Keratinocyte (primary cell): ENCODE results near the gene ERLEC1. TPM values are rescaled to one million over a fixed set of nuclear protein-coding genes. Genes with fewer than 3 reads are reported as not detected.

Experiments
- DNase-seq: peaks from one replicate; pipeline ENCODE4 v3.0.0-alpha.2; 2011; ENCODE audit warnings: low read depth, missing footprints, low spot score
- FAIRE-seq: peaks from 2 replicates; lab custom pipeline; 2011; peaks lifted over from hg19 to GRCh38; lab: Jason Lieb, UNC
- H2AFZ ChIP-seq: 2 replicates; pipeline ENCODE4 v1.6.0; 2012; ENCODE audit warnings: low read length, control low read depth, inconsistent platforms; ENCODE audit not compliant: control insufficient read depth
- H3K27ac ChIP-seq: 2 replicates; pipeline ENCODE4 v1.5.1; 2011; ENCODE audit warnings: low read length; ENCODE audit not compliant: control insufficient read depth, insufficient read depth
- H3K27me3 ChIP-seq: 3 replicates; pipeline ENCODE4 v1.6.0; 2011; ENCODE audit warnings: low read length; ENCODE audit not compliant: control insufficient read depth, insufficient read depth; ENCODE audit errors: extremely low read depth
- H3K36me3 ChIP-seq, 2 experiments: 2 replicates in 1 of 2; 3 replicates in 1 of 2; pipeline ENCODE4 v1.5.1; 2011; ENCODE audit warnings: low read length in 2 of 2, mild to moderate bottlenecking in 1 of 2; ENCODE audit not compliant: control insufficient read depth in 2 of 2, insufficient read depth in 2 of 2; ENCODE audit errors: extremely low read depth in 1 of 2
- H3K4me1 ChIP-seq: 3 replicates; pipeline ENCODE4 v1.5.1; 2011; ENCODE audit warnings: low read length; ENCODE audit not compliant: control insufficient read depth, insufficient read depth; ENCODE audit errors: extremely low read depth
- H3K4me2 ChIP-seq: 3 replicates; pipeline ENCODE4 v1.6.0; 2011; ENCODE audit warnings: low read depth, low read length; ENCODE audit not compliant: control insufficient read depth, insufficient read depth; ENCODE audit errors: extremely low read depth
- H3K4me3 ChIP-seq, 3 experiments: fragments of 200-600 bp in 1 of 3; sonication (generic) in 1 of 3; 2 replicates in 2 of 3; 3 replicates in 1 of 3; pipeline ENCODE4 v1.5.1; 2011 to 2016; ENCODE audit warnings: low read length in 3 of 3, mild to moderate bottlenecking in 3 of 3, control low read depth in 2 of 3, inconsistent platforms in 1 of 3, low read depth in 1 of 3, mixed read lengths in 1 of 3, mixed run types in 1 of 3, moderate library complexity in 1 of 3; ENCODE audit not compliant: control insufficient read depth in 2 of 3, insufficient read depth in 2 of 3; ENCODE audit errors: extremely low read depth in 1 of 3
- H3K79me2 ChIP-seq: 2 replicates; pipeline ENCODE4 v1.6.0; 2012; ENCODE audit warnings: low read length; ENCODE audit not compliant: control insufficient read depth, insufficient read depth
- H3K9ac ChIP-seq: 3 replicates; pipeline ENCODE4 v1.6.0; 2011; ENCODE audit warnings: low read length; ENCODE audit not compliant: control insufficient read depth, insufficient read depth; ENCODE audit errors: extremely low read depth
- H3K9me1 ChIP-seq: 3 replicates; pipeline ENCODE4 v1.6.0; 2011; ENCODE audit warnings: low read length; ENCODE audit not compliant: control insufficient read depth, insufficient read depth; ENCODE audit errors: extremely low read depth
- H3K9me3 ChIP-seq: 2 replicates; pipeline ENCODE4 v1.5.1; 2012; ENCODE audit warnings: low read depth, low read length; ENCODE audit not compliant: control insufficient read depth
- H4K20me1 ChIP-seq: 3 replicates; pipeline ENCODE4 v1.6.0; 2011; ENCODE audit warnings: low read length; ENCODE audit not compliant: control insufficient read depth, insufficient read depth; ENCODE audit errors: extremely low read depth
- CTCF ChIP-seq, 3 experiments: IDR thresholded peaks in 1 of 3; conservative IDR thresholded peaks in 1 of 3; optimal IDR thresholded peaks in 1 of 3; 2 replicates in 2 of 3; 3 replicates in 1 of 3; pipeline versions ENCODE3 to v1.5.1; 2011; ENCODE audit warnings: low read length in 3 of 3, mild to moderate bottlenecking in 3 of 3, moderate library complexity in 2 of 3, control low read depth in 1 of 3, inconsistent platforms in 1 of 3; ENCODE audit not compliant: insufficient read depth in 2 of 3; ENCODE audit errors: extremely low read depth in 1 of 3
- EZH2 ChIP-seq: IDR thresholded peaks from one replicate; pipeline ENCODE4 v1.6.1; 2012; ENCODE audit warnings: inconsistent platforms, mild to moderate bottlenecking, low read length, moderate library complexity
- dilution Hi-C: fragments of 300-500 bp; cut with MboI; formaldehyde crosslinking; loops from one replicate; pipeline ENCODE4 v1.7.0; 2020; ENCODE audit warnings: low sequenced_read_pairs; ENCODE audit not compliant: extremely low pct_ligation_motif_present
- polyA plus RNA-seq, 5 experiments: library from polyadenylated mRNA; depleted of rRNA in 3 of 5; stranded (reverse) in 3 of 5; stranded (forward) in 1 of 5; unstranded in 1 of 5; fragments of >200 nt; gene quantifications; 1 replicate in 1 of 5; 2 replicates in 3 of 5; 3 replicates in 1 of 5; pipeline versions ENCODE4 v1.2.1 to v1.2.3, GENCODE V29; 2011 to 2012; ENCODE audit warnings: missing spikeins in 2 of 5, low read depth in 1 of 5, low replicate concordance in 1 of 5

Gene ERLEC1
- polyA plus RNA-seq, 1 donor (not counting 4 experiments of a cell fraction or from before 2014, with no cell fraction given) = 35.6 TPM

- peak overlapping the region in 2 of 3 experiments; percentile 7 to 29 for H3K4me3 ChIP-seq
- no peaks in the 10 kb centered on the region for H3K79me2 ChIP-seq
- peaks cover 26% of the 10 kb centered on the region for H3K4me1 ChIP-seq
- H3K9me1 ChIP-seq = no peaks in the 10 kb centered on the region
- TF ChIP-seq EZH2 (no peak), CTCF (optimal IDR thresholded peaks at IDR 0.05 in 1 of 3, IDR thresholded peaks at IDR 0.05 in 1 of 3, conservative IDR thresholded peaks at IDR 0.05 in 1 of 3; ENCODE audit: extremely low read depth in 1 of 3, insufficient read depth in 2 of 3, low read length in 3 of 3) (no peak)
- H3K4me2 ChIP-seq = peak overlapping the region; percentile 71
- H3K9ac ChIP-seq = peak overlapping the region; percentile 26
- DNase-seq (no peak), FAIRE-seq (no peak)
- no peaks in the 10 kb centered on the region for H3K27me3 ChIP-seq
- H2AFZ ChIP-seq = no peak overlapping the region
- H3K9me3 ChIP-seq = no peaks in the 10 kb centered on the region
- no peaks in the 10 kb centered on the region for H4K20me1 ChIP-seq
- H3K36me3 ChIP-seq = no peaks in the 10 kb centered on the region
- H3K27ac ChIP-seq = peak overlapping the region; percentile 63
- dilution Hi-C loops = no loop called here
Observed at GRCh38 chr2:53751728-53752127, 35.1 kb upstream of the ERLEC1 start.

- H3K4me1 ChIP-seq = peaks cover 26% of the 10 kb centered on the region
- DNase-seq = no peak
- peak; percentile 56 for FAIRE-seq
- H3K9me1 ChIP-seq = no peaks in the 10 kb centered on the region
- peak overlapping the region; percentile 53 for H2AFZ ChIP-seq
- H3K9me3 ChIP-seq = no peaks in the 10 kb centered on the region
- TF ChIP-seq EZH2 (no peak), CTCF (optimal IDR thresholded peaks at IDR 0.05 in 1 of 3, IDR thresholded peaks at IDR 0.05 in 1 of 3, conservative IDR thresholded peaks at IDR 0.05 in 1 of 3; ENCODE audit: extremely low read depth in 1 of 3, insufficient read depth in 2 of 3, low read length in 3 of 3) (no peak)
- H3K36me3 ChIP-seq = no peaks in the 10 kb centered on the region
- no peaks in the 10 kb centered on the region for H4K20me1 ChIP-seq
- no peaks in the 10 kb centered on the region for H3K27me3 ChIP-seq
- H3K4me3 ChIP-seq = peak overlapping the region in 2 of 3 experiments; percentile 7 to 29
- peak overlapping the region; percentile 26 for H3K9ac ChIP-seq
- H3K4me2 ChIP-seq = peak overlapping the region; percentile 71
- H3K27ac ChIP-seq = peak overlapping the region; percentile 63
- H3K79me2 ChIP-seq = no peaks in the 10 kb centered on the region
- dilution Hi-C loops = no loop called here
Observed at GRCh38 chr2:53752385-53752784, 34.5 kb upstream of the ERLEC1 start.
